GM20000 (cell line): ENCODE data around the gene HDAC4.

ENCODE experiments used
- DNase-seq: peaks from one replicate; pipeline ENCODE4 v3.0.0; 2012; ENCODE audit warnings: low spot score
- CTCF ChIP-seq: IDR thresholded peaks from 2 replicates; pipeline ENCODE4 v1.5.1; 2012; ENCODE audit warnings: mild to moderate bottlenecking, control low read depth; ENCODE audit errors: extremely low read depth, missing control alignments

The HDAC4 gene

GRCh38 chr2:239240414-239240881, 160.4 kb downstream of the HDAC4 start:
- no peak for TF ChIP-seq CTCF
- DNase-seq = no peak

- TF ChIP-seq CTCF = no peak
- DNase-seq = no peak
These were observed 161.0 kb downstream of the HDAC4 start for GRCh38 chr2:239239607-239240413.

GRCh38 chr2:239238839-239239606, 161.8 kb downstream of the HDAC4 start:
- TF ChIP-seq CTCF = no peak

GRCh38 chr2:239238381-239238780, 162.4 kb downstream of the HDAC4 start:
- no peak for TF ChIP-seq CTCF
- no peak for DNase-seq

More at GRCh38 chr2:239238839-239239606, 161.8 kb downstream of the HDAC4 start:
- DNase-seq = no peak

- no peak for DNase-seq
These were observed 164.0 kb downstream of the HDAC4 start for GRCh38 chr2:239236808-239237205.

GRCh38 chr2:239236043-239236807, 164.6 kb downstream of the HDAC4 start:
- no peak for DNase-seq

More at GRCh38 chr2:239236808-239237205, 164.0 kb downstream of the HDAC4 start:
- TF ChIP-seq CTCF = no peak

More at GRCh38 chr2:239236043-239236807, 164.6 kb downstream of the HDAC4 start:
- TF ChIP-seq CTCF = no peak
